T-helper 1 cell treated with Interleukin-12 subunit alpha and Interleukin-12 subunit beta and Interleukin-4 antibody, amounts not matched to agents 30 ng/mL and 1 ng/mL, for 36 hours (primary cell): ENCODE measurements around the gene CELF3. TPM values are rescaled to one million over a fixed set of nuclear protein-coding genes. Genes with fewer than 3 reads are reported as not detected.

Experiments used
- total RNA-seq: library from RNA; stranded (reverse); gene quantifications from 2 replicates; pipeline ENCODE4 v1.2.3, GENCODE V29; 2022

CELF3 gene
- total RNA-seq, 1 donor from 2014 or later, result not detected

Other genes starting within 250 kb of the CELF3 start
- 0.17 and 0.32 TPM in 2 replicates for gene CGN, start 205.4 kb downstream of the CELF3 start, total RNA-seq
- 2.7 and 2.9 TPM in 2 replicates for gene TUFT1, start 176.5 kb downstream of the CELF3 start, total RNA-seq
- 27.0 and 27.6 TPM in 2 replicates for gene SNX27, start 104.8 kb downstream of the CELF3 start, total RNA-seq
- not detected in 2 replicates for gene RIIAD1, start 4.7 kb upstream of the CELF3 start, total RNA-seq
- 108 and 113 TPM in 2 replicates for gene MRPL9, start 46.7 kb upstream of the CELF3 start, total RNA-seq
- 20.3 and 20.8 TPM in 2 replicates for gene TDRKH, start 73.7 kb upstream of the CELF3 start, total RNA-seq
- 0.10 and 0.12 TPM in 2 replicates for gene LINGO4, start 88.6 kb upstream of the CELF3 start, total RNA-seq
- gene RORC, start 115.0 kb upstream of the CELF3 start, total RNA-seq, result 1.5 and 1.9 TPM in 2 replicates
- 0.66 and 0.83 TPM in 2 replicates for gene C2CD4D, start 123.0 kb upstream of the CELF3 start, total RNA-seq
- gene THEM5, start 136.9 kb upstream of the CELF3 start, total RNA-seq, result not detected in 2 replicates
- 31.9 and 34.6 TPM in 2 replicates for gene THEM4, start 192.7 kb upstream of the CELF3 start, total RNA-seq